GM12872 (cell line): ENCODE measurements around the gene GLUL.

Experiments
- CTCF ChIP-seq: IDR thresholded peaks from 3 replicates; pipeline ENCODE4 v1.5.1; 2011; ENCODE audit warnings: low read depth, mild to moderate bottlenecking, low read length, moderate library complexity; ENCODE audit not compliant: insufficient read depth

The GLUL gene

GRCh38 chr1:182347019-182347418 is 44.6 kb downstream of the GLUL start:
- TF ChIP-seq CTCF: no peak

- TF ChIP-seq CTCF: no peak
Measured at GRCh38 chr1:182340233-182341058, 51.1 kb downstream of the GLUL start.

- TF ChIP-seq CTCF: no peak
Measured at GRCh38 chr1:182339684-182340083, 51.9 kb downstream of the GLUL start.

- TF ChIP-seq CTCF: no peak
Measured at GRCh38 chr1:182338806-182339370, 52.7 kb downstream of the GLUL start.

- TF ChIP-seq CTCF: no peak
Measured at GRCh38 chr1:182337736-182338571, 53.6 kb downstream of the GLUL start.

GRCh38 chr1:182335771-182336566 is 55.6 kb downstream of the GLUL start:
- TF ChIP-seq CTCF: no peak
